Chondrocyte (in vitro differentiated cells): Measurements from ENCODE around the gene TTLL10. TPM values are rescaled to one million over a fixed set of nuclear protein-coding genes. Genes with fewer than 3 reads are reported as not detected.

Source experiments
- DNase-seq: peaks from one replicate; pipeline ENCODE4 v3.0.0; 2021; ENCODE audit warnings: mixed read lengths, low spot score
- H3K27ac Mint-ChIP-seq: one replicate; pipeline ENCODE4 v1.8.0; 2021; ENCODE audit warnings: mild to moderate bottlenecking, moderate library complexity, mixed read lengths; ENCODE audit not compliant: unreplicated experiment
- H3K27me3 Mint-ChIP-seq: 2 replicates; pipeline ENCODE4 v1.8.0; 2021; ENCODE audit warnings: low read depth, mixed read lengths
- H3K36me3 Mint-ChIP-seq: 2 replicates; pipeline ENCODE4 v1.8.0; 2021; ENCODE audit warnings: low read depth, mixed read lengths
- H3K4me1 Mint-ChIP-seq: 2 replicates; pipeline ENCODE4 v1.8.0; 2021; ENCODE audit warnings: low read depth, mild to moderate bottlenecking, mixed read lengths
- H3K4me3 Mint-ChIP-seq: one replicate; pipeline ENCODE4 v1.8.0; 2021; ENCODE audit warnings: mild to moderate bottlenecking, moderate library complexity, mixed read lengths; ENCODE audit not compliant: unreplicated experiment
- H3K9me3 Mint-ChIP-seq: 2 replicates; pipeline ENCODE4 v1.8.0; 2021; ENCODE audit warnings: low read depth, mixed read lengths
- CTCF ChIP-seq: fragments of 200-600 bp; sonication (generic); IDR thresholded peaks from 2 replicates; pipeline ENCODE4 v1.5.0; 2021; ENCODE audit warnings: antibody characterized with exemption, mild to moderate bottlenecking, moderate library complexity
- total RNA-seq: library from RNA; stranded (reverse); gene quantifications from 3 replicates; pipeline ENCODE4 v1.2.1, GENCODE V29; 2021

Gene TTLL10
- total RNA-seq, 1 donor from 2014 or later: not detected

GRCh38 chr1:1156140-1157032, 17.3 kb upstream of the TTLL10 start:
- H3K4me3 Mint-ChIP-seq: no peak overlapping the region

GRCh38 chr1:1157033-1157365, 16.7 kb upstream of the TTLL10 start:
- no peak for TF ChIP-seq CTCF
- Mint-ChIP-seq H3K4me1 (no peaks in the 10 kb centered on the region), H3K9me3 (peaks cover 19% of the 10 kb centered on the region), H3K4me3 (no peak overlapping the region), H3K27ac (no peak overlapping the region), H3K27me3 (no peaks in the 10 kb centered on the region), H3K36me3 (no peaks in the 10 kb centered on the region)
- DNase-seq: no peak

More at GRCh38 chr1:1156140-1157032, 17.3 kb upstream of the TTLL10 start:
- TF ChIP-seq CTCF: no peak
- Mint-ChIP-seq H3K27ac (peak overlapping the region; percentile 27), H3K4me1 (no peaks in the 10 kb centered on the region), H3K9me3 (peaks cover 19% of the 10 kb centered on the region), H3K27me3 (no peaks in the 10 kb centered on the region), H3K36me3 (no peaks in the 10 kb centered on the region)
- DNase-seq: no peak

- no peak for TF ChIP-seq CTCF
- Mint-ChIP-seq H3K4me1 (no peaks in the 10 kb centered on the region), H3K36me3 (no peaks in the 10 kb centered on the region), H3K27ac (no peak overlapping the region), H3K4me3 (peak overlapping the region; percentile 64), H3K9me3 (peaks cover 16% of the 10 kb centered on the region), H3K27me3 (no peaks in the 10 kb centered on the region)
- DNase-seq: no peak
Observed at GRCh38 chr1:1157426-1157913, 16.2 kb upstream of the TTLL10 start.

GRCh38 chr1:1157914-1158710, 15.6 kb upstream of the TTLL10 start:
- no peak for TF ChIP-seq CTCF
- no peaks in the 10 kb centered on the region for H3K36me3 Mint-ChIP-seq
- no peaks in the 10 kb centered on the region for H3K4me1 Mint-ChIP-seq
- no peaks in the 10 kb centered on the region for H3K27me3 Mint-ChIP-seq
- no peak overlapping the region for H3K27ac Mint-ChIP-seq
- H3K4me3 Mint-ChIP-seq: no peak overlapping the region
- peaks cover 9% of the 10 kb centered on the region for H3K9me3 Mint-ChIP-seq
- no peak for DNase-seq

GRCh38 chr1:1160281-1160930, 13.3 kb upstream of the TTLL10 start:
- no peaks in the 10 kb centered on the region for H3K36me3 Mint-ChIP-seq
- TF ChIP-seq CTCF: no peak
- H3K4me3 Mint-ChIP-seq: no peak overlapping the region
- peaks cover 2% of the 10 kb centered on the region for H3K9me3 Mint-ChIP-seq
- no peaks in the 10 kb centered on the region for H3K4me1 Mint-ChIP-seq
- no peak for DNase-seq
- H3K27ac Mint-ChIP-seq: no peak overlapping the region
- no peaks in the 10 kb centered on the region for H3K27me3 Mint-ChIP-seq
